SK-N-SH (cell line): ENCODE data around the gene PRKG1.

Experiments used
- CTCF ChIP-seq: fragments of 200-600 bp; sonication (generic); IDR thresholded peaks from 2 replicates; pipeline ENCODE4 v1.6.1; 2017; ENCODE audit warnings: antibody characterized with exemption, mild to moderate bottlenecking, moderate library complexity
- EP300 ChIP-seq, 2 experiments: IDR thresholded peaks; 2 replicates each; pipeline versions ENCODE4 v1.4.0 to v1.6.1; 2012; ENCODE audit warnings: borderline replicate concordance in 1 of 2, low read depth in 1 of 2, low read length in 1 of 2
- POLR2AphosphoS5 ChIP-seq: IDR thresholded peaks from 2 replicates; pipeline ENCODE4 v1.6.1; 2012; ENCODE audit warnings: low read depth, low read length
- REST ChIP-seq: IDR thresholded peaks from 2 replicates; pipeline ENCODE4 v1.6.1; 2012; ENCODE audit warnings: mild to moderate bottlenecking, low read depth, low read length, moderate library complexity

- TF ChIP-seq CTCF (no peak), REST (no peak), POLR2AphosphoS5 (no peak), EP300 (IDR thresholded peaks at IDR 0.05; ENCODE audit: borderline replicate concordance in 1 of 2, low read depth in 1 of 2, low read length in 1 of 2) (no peak)
These were observed 168.1 kb downstream of the PRKG1 start for GRCh38 chr10:51242393-51242792.
